ENCODE data around the gene QRFPR. TPM values are rescaled to one million over a fixed set of nuclear protein-coding genes. Genes with fewer than 3 reads are reported as not detected.
A peak's percentile ranks its signal among the peaks of the same experiment; 100 is the strongest.

The QRFPR gene
- 0.48 and 0.63 TPM in 2 replicates for total RNA-seq (2021)
- long read RNA-seq: 0 reads

DNA sequence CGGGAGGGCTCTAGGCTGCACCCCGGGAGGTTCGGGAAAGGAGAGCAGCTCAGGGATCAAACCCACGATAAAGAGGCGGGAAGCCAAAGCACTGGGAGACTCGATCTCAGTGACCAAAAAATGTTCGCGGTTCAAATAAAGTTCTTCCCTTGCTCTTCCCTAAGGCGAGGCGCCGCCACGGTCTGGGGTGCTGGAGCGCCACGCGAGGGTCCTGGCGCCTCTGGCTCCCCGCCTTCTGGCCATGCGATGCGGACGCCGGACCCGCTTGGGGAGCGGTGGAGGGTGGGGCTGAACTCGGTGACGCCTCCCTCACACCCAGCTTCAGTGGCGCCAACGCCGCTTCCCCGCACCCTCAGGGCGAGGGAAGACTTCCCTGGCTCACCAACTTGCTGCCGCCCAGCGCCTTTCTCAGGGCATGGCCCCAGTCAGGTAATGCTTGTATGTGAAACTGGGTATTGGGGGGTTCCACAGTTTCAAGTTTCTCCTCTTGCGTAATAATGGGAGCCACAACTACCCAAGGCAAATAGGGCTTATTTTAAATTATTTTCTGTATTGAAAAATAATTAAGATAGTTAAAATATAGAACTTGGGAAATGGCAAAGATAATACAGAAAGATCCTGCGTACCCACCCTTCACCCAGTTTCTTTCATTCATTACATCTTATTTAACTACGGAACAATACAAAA is at the start of gene QRFPR:
TSS of gene QRFPR (minus strand) at position 243 of the 687 bp plus-strand sequence. CDS start 371 bp downstream, outside the sequence.
- Histone ChIP-seq H3K4ac (ENCODE audit: low read depth, low read length) (no peak within 1 kb of the TSS), H3K14ac (ENCODE audit: insufficient read depth, low read length) (0 out of 2 replicates have a peak within 1 kb of the TSS, but pooled peaks have one; percentile 17), H3K23ac (ENCODE audit: insufficient read length, low read depth, low read length) (no peak within 1 kb of the TSS), H3K9ac (ENCODE audit: extremely low read depth, insufficient read length, low read length) (no peak within 1 kb of the TSS), H2BK15ac (ENCODE audit: low read depth, low read length) (no peak within 1 kb of the TSS), H4K20me1 (ENCODE audit: control insufficient read depth, insufficient read depth, insufficient read length) (no peaks in the 10 kb centered on the region), H3T11ph (ENCODE audit: low read length) (no peak within 1 kb of the TSS), H4K5ac (ENCODE audit: insufficient read length, low read depth, low read length) (no peak within 1 kb of the TSS), H2AFZ (ENCODE audit: low read length) (no peak within 1 kb of the TSS), H3K56ac (ENCODE audit: insufficient read length, low read depth, low read length) (no peak within 1 kb of the TSS), H2BK12ac (ENCODE audit: insufficient read length, low read depth, low read length) (no peak within 1 kb of the TSS), H3K9me3 (ENCODE audit: control insufficient read depth, low read depth, low read length) (no peaks in the 10 kb centered on the region), H3K79me1 (ENCODE audit: insufficient read depth, low read depth, low read length, poor library complexity, severe bottlenecking) (no peaks in the 10 kb centered on the region), H2BK20ac (ENCODE audit: low read depth, low read length, poor library complexity, severe bottlenecking) (no peak within 1 kb of the TSS), H3K4me1 (ENCODE audit: insufficient read depth, low read length) (no peaks in the 10 kb centered on the region), H3K27ac (ENCODE audit: insufficient read length, low read depth, low read length) (no peak within 1 kb of the TSS), H3K18ac (ENCODE audit: insufficient read length, low read depth, low read length) (peak within 1 kb of the TSS; percentile 22), H2AK5ac (ENCODE audit: insufficient read length, low read length) (no peak within 1 kb of the TSS), H4K8ac (replicated peaks; ENCODE audit: insufficient read length, low read depth, low read length) (no peak within 1 kb of the TSS), H2BK5ac (ENCODE audit: insufficient read length, low read length) (no peak within 1 kb of the TSS), H3K4me2 (ENCODE audit: insufficient read depth, insufficient read length, low read length) (peak within 1 kb of the TSS; percentile 32), H4K91ac (ENCODE audit: insufficient read length, low read depth, low read length) (no peak within 1 kb of the TSS), H3K27me3 (ENCODE audit: insufficient read depth, low read length) (peaks cover 13% of the 10 kb centered on the region; the same call in 1 of the 2 replicates), H3K79me2 (ENCODE audit: insufficient read depth, low read length) (no peaks in the 10 kb centered on the region), H3K23me2 (ENCODE audit: insufficient read length, low read depth, low read length, poor library complexity, severe bottlenecking) (peaks cover 10% of the 10 kb centered on the region), H2BK120ac (ENCODE audit: low read depth, low read length, poor library complexity, severe bottlenecking) (no peak within 1 kb of the TSS)
- Mint-ChIP-seq H3K4me1 (peaks cover 6 to 8% of the 10 kb centered on the region in 2 experiments), H3K27me3 (ENCODE audit: low read depth) (peaks cover 69% of the 10 kb centered on the region), H3K4me3 (peak within 1 kb of the TSS; percentile 59 to 89), H3K27ac (no peak within 1 kb of the TSS; a peak in 1 of 7 replicates), H3K9me3 (peaks cover 0 to 1% of the 10 kb centered on the region in 2 experiments; a peak in 1 of 5 replicates), H3K36me3 (ENCODE audit: insufficient read depth in 1 of 3, low read depth in 3 of 3) (peaks cover 0 to 2% (median 0%) of the 10 kb centered on the region in 3 experiments; a peak in 2 of 7 replicates)
- TF ChIP-seq, protein P1, sequence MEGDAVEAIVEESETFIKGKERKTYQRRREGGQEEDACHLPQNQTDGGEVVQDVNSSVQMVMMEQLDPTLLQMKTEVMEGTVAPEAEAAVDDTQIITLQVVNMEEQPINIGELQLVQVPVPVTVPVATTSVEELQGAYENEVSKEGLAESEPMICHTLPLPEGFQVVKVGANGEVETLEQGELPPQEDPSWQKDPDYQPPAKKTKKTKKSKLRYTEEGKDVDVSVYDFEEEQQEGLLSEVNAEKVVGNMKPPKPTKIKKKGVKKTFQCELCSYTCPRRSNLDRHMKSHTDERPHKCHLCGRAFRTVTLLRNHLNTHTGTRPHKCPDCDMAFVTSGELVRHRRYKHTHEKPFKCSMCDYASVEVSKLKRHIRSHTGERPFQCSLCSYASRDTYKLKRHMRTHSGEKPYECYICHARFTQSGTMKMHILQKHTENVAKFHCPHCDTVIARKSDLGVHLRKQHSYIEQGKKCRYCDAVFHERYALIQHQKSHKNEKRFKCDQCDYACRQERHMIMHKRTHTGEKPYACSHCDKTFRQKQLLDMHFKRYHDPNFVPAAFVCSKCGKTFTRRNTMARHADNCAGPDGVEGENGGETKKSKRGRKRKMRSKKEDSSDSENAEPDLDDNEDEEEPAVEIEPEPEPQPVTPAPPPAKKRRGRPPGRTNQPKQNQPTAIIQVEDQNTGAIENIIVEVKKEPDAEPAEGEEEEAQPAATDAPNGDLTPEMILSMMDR (conservative IDR thresholded peaks at IDR 0.05): no peak
- WGBS (ENCODE audit: extremely low coverage, insufficient read length, low lambda C conversion rate): no CpG with 5 or more reads among the region's 35 CpGs
- peak; percentile 70 for DNase-seq

Data from H9 (cell line).